EL (cell line): Measurements from ENCODE around the gene ADGRL3.
"Not testable (repeated sequence)": the region's sequence is repeated elsewhere in the genome, so short reads cannot be mapped to it uniquely, and the experiment has no call there.

ENCODE experiments used
- DNase-seq: peaks from one replicate; pipeline ENCODE4 v3.0.0-alpha.2; 2016

ADGRL3 gene

DNA sequence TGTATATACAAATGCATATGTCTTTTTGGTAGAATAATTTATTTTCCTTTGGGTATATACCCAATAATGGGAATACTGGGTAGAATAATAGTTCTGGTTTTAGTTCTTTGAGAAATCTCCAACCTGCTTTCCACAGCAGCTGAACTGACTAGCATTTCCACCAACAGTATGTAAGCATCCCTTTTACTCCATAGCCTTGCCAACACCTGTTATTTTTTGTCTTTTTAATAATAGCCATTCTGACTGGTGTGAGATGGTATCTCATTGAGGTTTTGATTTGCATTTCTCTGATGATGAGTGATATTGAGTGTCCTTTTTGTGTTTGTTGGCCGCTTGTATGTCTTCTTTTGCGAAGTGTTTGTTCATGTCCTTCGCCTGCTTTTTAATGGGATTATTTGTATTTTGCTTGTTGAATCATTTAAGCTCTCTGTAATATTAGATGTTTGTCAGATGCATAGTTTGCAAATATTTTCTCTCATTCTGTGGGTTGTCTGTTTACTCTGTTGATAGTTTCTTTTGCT lies 309.7 kb downstream of the ADGRL3 start:
- DNase-seq = not testable (repeated sequence)

DNA sequence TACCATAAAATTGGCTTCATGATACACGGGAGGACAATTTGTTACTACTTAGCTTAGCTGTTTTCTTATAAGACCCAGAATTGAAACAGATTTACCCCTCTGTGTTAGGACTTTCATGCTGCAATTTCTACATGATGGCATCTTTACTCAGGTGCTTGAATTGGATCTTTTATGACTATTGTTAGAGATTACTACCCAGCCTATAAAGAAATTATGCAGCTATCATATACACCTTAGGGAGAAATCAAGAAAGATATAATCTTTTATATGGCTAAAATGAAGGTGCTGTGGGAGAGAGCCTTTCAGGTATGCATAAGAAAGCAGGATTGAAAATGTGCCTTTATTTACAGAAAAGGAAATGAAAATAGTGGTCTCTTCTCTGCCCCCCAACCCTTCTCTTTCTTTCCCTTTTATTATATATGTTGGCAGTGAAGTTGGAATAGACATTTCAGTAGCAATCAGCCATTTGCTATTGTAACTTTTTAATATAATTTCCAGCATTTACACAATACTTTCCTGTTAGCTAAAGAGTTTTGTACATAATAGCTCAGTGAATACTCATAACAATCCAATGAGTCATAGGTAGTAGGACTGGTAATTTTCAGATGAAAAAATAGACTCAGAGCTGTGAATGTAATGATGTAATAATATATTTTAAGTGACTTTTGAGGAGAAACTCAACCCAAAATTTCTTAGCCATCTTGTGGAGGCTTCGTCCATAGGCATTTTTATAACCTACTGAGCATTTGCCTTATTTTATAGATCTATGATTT lies 311.8 kb downstream of the ADGRL3 start:
- DNase-seq = peak; percentile 4

DNA sequence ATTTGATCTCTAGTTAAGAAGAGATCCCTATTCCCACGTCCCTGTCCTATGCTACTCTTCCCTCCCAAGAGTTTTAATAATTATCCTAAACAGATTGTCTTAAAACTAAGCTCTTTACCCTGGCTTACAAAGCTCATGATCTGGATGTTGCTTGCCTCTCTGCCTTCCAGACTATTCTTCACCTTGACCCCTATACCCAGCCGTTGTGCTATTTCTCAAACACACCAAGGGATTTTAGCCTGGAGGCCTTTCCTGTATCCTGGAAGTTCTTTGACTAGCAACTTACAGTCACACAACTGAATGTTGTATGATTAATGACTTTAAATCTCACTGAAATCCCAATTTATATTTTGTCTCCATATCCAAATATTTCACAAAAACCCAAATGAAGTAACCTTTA lies 314.9 kb downstream of the ADGRL3 start:
- no peak for DNase-seq

DNA sequence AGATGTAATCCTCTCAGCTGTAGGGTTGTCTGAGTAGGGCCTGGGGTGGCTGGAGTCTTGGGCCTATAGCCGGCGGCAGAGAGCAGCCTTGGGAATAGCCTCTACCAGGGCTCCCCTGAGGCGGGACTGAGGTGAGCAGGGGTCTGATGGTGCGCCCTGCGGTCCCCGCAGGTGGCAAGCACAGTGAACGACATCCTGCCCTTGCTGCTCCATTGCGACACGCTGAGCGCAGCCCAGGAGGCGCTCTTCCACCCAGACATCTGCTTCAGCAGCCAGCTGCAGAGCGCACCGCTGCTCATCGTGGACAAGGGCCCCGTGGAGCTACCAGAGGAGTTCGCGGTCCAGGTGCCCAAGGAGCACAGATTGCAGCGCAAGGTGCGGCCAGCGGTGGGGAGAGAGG lies 317.0 kb downstream of the ADGRL3 start:
- no peak for DNase-seq

DNA sequence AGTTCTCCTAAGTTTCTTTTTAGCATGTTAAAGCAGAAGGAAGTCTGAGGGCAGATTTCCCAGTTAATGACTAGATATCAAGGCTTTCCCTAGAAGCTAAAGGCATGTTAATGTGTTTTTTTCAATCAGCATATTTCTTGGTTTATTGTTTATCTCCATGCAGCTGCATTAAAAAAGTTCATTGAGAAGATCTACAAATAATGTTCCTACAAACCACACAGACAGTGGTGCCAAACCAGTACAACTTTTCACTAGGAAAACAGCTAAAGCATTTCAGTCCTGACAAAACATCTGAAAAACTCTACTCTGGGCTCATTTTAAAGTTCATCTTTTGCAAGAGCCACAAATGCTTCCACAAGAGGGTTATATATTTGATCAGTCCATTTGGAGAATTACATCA lies 320.0 kb downstream of the ADGRL3 start:
- no peak for DNase-seq

DNA sequence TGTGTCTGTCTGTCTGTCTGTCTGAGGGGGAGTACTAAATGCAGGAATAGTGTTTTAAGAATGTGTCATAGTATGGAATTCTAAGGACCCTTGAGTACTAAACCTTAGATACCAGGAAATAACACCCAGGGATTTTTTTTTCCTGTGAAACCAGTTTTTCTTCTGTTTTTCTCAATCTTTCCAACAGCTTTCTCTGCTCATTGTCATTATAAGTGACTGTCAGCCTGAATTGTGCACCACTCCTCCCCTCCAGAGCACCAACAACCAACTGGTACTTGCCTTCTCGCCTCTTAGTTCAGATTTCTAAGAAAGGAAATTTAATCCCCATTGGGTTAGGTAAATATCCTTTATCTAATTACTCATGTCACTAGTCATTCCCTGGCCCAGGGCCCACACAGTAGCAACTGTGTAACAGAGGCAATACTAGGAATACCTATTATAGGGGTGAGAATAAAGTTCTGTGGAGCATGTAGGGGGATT lies 320.6 kb downstream of the ADGRL3 start:
- DNase-seq = no peak

DNA sequence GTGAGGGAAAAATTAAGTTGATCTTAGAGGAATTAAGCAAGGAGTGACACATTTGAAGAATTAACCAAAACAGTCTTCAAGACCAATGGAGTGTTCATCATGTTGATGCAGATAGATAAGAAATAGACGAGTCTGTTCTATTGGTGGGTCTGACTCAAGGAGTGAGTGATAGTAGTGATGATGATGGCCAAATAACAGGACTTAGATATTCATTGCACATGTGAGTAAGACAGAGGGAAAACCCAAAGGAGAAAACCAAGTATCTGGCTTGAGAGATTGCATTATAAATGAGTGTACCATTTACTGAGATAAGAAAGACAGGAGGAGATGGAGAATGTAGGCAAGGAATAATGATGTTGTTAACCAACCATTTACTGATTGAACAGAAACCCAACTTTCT lies 321.3 kb downstream of the ADGRL3 start:
- DNase-seq = no peak

DNA sequence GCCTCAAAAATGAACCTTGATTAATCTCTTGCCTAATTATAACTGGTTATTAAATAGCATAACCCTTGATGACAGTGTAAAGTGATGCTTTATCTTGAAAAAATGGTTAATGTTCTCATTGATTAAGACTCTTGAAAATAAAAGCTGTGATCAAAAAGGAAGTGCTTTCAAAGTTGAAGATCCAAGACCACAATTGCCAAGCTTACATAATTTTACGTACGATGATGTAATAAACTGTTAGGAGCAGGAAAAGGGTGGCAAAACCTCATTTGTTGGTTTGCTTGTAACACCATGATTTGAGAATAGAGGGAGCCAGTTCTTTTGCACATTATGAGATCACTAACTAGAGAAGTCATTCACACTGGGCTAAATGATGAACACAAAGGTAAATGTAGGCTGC lies 322.2 kb downstream of the ADGRL3 start:
- no peak for DNase-seq

DNA sequence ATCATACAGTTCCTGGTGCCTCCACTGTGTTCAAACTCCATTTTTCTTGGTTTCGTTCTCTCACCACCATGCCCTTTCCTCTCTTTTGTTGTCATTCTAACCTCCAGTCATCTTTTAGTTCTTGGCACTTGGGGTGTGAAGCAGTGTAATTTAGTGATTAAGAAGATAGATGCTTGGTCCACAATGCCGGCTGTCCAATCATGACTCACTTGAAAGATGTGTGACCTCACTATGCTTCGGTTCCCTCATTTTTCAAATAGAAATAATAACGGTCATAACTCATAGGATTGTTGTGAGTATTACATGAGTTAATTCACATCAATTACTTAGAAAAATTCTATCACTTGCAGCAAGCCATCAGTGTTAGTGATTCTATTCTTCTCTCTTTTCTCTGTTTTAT lies 327.8 kb downstream of the ADGRL3 start:
- DNase-seq = no peak

DNA sequence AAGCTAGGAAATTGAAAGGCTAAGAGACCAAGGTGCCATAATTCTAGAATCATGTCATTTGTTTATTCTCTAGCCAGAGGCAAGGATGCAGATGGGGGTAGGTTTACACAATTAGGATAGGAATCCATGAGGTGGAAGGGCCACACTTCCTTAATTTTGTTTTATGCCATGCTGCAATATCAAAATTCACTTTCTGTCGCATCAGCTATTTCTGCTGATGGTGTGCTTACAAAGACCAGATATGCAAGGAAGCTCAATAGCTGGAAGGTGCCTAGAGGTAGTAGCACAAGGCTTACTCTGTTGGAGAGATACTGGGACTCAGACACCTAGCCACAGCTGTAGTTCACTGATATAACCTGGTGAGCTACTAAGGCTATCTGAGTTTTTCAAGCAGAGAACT lies 328.5 kb downstream of the ADGRL3 start:
- no peak for DNase-seq

DNA sequence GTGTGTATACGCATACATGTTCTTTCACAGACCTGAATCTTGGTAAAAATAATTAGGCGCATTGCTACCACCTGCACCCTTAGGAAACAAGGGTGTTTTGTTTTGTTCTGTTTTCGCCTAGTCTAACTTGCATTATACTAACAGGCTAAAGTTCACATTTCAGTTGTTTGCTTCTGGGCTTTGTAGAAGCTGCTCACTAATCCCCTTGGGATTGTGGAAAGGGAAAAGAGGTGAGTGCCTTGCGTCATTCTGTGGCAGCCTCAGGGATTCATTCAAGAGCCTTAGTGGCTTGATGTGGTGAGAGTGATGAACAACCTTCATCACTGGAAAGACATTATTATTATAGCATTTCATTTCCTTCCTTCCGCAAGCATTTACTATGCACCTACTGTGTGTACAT lies 331.1 kb downstream of the ADGRL3 start:
- no peak for DNase-seq

DNA sequence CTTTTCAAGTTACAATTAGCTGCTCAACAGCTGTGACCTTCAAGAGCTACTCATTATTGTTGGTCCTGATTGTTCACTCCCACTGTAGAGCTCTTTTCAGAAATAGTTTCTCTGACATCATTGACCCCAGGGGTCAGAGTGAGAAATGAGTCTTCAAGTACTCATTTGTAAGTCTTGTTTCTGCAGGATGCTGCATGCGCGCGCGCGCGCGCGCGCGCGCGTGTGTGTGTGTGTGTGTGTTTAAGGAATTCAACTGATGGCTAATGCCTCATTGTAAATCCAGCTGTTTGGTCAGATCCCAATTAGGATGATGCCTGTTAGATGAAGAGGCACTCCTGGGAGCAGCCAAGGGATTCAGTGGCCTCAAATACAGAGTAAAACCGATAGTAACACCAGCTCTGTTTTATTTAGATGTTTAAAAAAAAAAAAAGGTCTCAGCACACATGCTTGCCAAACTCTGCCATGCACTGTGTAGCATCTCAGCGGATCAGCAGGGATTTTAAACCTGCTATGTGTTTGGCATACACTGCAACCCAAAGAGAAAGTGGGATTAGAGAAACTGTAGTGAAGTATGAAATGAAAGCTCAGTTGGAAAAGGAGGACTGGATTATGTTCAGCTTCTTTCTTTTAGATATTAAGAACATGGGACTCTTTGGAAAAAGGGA lies 332.3 kb downstream of the ADGRL3 start:
- no peak for DNase-seq

DNA sequence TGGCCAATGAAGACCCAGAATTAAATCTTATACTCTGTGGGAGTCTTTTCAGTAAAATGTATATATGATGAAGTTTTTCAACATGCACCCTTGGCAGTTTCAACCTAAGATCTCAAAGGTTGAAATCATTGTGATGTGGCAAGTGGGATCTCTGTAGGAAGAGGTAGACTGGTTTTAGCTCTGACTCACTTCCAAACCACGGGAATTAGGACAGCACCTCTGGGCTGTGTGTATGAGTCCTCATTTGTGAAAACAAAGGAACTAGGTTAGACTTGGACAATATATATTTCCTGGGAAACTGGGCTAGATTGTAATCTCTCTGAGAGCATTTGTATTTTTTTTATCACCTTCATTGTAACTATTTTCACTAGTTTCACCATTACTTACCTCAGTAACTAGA lies 333.0 kb downstream of the ADGRL3 start:
- DNase-seq = no peak

DNA sequence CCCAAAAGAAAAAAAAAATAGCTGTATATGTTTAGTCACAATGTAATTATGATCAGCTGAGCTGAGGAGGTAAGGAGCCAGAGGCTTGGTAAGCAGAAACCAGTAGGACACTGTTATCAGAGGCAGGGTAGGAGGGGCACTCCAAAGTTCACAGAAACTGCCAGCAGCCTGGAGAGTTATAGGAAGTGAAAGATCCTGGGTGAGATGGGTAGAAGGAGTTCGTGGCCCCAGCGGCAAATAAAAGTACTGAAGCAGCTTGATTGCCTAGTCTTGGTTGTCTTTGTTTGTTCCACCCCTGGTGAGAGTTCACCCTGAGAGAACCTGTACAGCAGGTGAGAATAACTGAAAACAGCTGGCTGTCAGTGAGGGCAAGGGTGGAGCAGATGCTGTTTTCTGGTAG lies 340.8 kb downstream of the ADGRL3 start:
- DNase-seq = no peak

DNA sequence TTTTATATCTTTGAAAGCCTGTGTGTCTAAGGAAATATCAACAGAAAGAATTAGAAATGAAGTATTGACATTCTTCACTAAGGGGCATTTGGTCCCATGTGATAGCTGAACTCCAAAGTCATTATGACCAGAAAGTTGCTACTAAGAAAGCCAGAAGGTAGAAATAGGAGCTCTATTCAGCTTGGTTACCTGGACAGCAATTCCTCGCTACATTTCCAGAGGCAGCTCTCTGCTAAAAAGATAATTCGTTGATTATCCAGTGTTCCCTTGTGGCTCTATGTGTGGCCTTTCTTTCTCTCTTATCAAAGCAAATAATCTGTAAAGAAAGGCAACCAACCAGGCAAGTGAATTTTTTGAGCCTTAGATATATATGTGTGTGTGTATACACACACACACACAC lies 341.3 kb downstream of the ADGRL3 start:
- no peak for DNase-seq

DNA sequence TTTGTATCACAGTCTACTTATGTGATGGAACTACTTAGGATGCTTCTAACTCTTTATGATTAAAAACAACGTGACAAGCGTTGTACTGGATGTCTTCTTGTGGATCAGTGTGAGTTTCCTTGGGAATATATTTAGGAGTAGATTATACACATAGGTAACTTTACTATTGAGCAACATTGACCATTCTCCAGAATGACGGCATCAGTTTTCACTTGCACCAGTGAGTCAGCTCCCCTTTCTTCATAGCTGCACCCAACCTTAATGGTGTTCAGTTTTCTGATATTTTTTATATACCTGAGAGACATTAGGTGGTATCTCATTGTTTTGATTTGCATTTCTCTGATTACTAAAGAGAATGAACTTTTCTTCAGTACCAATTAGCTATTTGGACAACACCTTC lies 343.9 kb downstream of the ADGRL3 start:
- DNase-seq = no peak

DNA sequence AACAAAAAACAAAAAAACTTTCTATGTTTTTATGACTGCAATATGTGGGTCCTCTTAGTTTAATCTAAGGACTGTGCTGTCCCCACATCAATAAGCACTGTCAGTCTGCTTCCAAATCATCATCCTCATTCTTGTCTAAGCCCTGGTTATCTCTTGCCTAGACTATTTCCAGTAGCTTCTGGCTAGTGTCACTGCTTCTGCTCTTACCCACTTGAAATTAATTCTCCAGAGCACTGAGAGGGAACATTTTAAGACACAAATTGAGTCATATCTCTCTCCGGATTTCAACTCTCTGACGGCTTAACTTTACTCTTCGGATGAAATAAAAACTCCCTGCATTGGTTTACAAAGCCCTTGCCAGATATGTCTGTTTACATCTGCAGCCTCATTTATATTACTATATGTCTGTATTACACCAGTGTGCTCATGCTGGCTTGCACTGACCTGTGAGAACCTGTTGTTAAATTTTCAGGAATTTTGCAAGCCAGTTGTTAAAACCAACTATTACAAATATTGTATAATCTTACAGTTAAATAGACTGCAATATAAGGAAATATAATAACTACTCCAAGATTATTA lies 345.9 kb downstream of the ADGRL3 start:
- DNase-seq = no peak

DNA sequence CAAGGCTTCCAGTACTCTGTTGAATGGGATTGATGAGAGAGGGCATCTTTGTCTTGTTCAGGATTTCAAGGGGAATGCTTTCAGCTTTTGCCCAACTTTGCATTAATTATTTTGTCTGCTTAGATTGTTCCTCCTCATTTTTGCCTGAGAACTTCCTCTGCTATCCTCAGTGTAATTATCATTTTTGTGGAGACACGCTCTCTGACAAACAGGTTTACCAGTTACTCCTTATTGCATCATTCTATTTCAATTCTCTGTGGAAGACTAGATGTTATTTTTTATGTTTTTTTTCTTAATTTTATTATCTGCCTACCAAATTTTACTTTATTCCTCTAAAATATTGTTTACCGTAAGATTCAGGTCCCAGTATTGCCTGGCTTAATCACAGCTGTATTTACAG lies 349.2 kb downstream of the ADGRL3 start:
- DNase-seq = no peak

DNA sequence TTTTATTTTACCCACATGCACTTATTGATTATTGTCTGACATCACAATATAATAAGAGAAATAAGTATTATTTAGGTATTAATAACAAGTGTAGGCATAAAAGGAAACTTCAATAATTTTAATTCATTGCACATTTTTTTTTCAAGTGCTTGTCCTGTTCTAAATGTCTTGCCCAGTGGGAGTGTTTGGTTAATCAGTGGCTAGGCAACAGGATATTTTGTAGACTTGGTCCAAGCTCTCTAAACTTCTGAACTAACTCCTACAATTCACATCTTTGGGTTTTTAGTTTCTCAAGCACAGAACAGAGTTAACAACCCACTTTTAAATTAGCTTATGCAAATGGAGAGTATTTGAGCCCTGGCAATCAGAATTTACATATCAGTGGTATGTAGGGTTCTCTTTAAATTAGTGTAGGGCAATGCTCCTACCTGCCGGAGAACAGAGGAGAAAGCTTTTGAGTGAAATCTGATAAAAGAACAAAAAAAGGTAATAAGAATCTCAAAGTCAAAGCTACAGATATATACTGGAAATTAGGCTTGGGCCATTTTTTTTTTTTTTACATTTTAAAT lies 353.5 kb downstream of the ADGRL3 start:
- no peak for DNase-seq

DNA sequence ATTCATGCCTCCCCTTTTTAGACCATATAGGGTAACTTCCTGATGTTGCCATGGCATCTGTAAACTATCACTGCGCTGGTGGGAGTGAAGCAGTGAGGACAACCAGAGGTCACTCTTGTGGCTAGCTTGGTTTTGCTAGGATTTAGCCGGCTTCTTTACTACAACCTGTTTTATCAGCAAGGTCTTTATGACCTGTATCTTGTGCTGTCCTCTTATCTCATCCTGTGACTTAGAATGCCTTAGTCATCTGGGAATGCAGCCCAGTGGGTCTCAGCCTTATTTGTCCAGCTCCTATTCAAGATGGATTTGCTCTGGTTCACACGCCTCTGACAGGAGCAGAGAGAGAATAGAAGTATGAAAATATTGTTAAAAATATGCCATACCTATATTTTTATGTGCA lies 355.7 kb downstream of the ADGRL3 start:
- no peak for DNase-seq

DNA sequence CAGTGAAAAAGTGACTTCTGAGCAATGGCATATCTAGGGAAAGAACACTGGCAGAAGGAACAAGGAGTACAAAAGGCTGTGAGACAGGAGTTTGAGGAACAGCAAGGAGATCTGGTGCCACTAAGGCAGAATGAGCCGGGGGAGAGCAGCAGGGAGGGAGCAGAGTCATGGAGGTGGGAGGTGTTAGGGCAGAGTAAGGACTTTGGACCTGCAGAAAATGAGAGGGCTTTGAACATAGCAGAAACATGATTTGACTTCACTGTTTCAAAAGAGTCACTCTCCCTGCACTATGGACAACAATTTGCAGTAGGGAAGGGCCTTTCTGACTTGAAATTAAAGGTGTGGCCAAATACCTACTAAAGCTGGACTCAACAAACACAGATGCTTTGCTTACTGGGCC lies 356.2 kb downstream of the ADGRL3 start:
- no peak for DNase-seq

DNA sequence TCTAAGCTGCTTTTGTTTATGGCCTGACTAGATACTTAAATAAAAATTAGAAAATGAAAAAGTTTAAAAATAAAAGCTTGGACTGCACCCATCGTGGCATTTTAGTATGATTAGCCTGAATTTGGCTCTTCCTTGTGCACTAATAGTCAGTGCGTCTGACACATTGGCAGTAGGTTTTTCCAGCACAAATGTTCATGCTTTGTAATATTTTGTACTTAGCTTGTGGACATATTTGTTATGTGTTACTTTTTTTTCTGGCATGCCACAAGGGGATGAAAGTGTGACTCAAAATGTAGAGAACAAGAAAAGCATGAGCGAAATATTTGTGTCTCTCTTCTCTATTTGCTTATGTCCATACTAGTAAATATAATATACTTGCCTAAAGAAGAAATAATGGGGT lies 359.3 kb downstream of the ADGRL3 start:
- no peak for DNase-seq

DNA sequence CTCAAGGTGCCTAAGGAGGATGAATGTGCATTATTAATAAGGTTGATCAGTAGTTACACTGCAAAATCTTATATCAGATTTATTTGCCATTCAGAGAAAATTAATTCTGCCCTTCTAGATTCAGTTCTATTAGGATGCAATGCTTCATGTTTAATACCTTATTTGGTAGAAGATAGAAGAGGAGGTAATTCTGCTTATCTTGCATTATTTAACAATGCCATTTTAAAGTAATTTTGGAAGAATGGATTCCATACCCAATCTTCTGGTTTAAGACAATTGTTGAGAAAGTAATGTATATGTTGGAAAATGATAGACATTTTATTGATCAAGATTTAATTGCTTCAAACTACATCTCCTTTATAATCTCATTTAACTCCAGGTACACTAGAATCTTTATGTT lies 360.9 kb downstream of the ADGRL3 start:
- no peak for DNase-seq
